Measurements from ENCODE around the gene C5orf63.

DNA sequence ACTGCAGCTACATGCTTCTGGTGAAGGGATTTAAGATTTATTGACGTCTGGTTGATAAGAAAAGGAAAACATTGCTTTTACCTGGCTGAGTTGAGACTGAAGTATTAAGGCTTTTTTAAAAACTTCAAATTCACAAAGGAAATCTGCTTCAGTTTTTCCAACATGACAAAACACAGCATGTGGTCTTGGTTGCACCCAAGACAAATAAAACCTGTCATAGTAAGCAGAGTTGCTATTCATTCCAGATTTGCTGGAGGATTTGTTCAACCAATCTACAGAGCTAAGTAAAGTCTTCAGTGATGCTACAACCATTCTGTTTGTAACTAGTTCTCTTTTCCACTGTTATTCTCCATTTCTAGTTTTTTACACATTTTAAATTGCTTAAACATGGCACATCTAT is 11.3 kb downstream of the C5orf63 start:
- TF ChIP-seq SP1 (IDR thresholded peaks at IDR 0.05) (no peak), L3MBTL2 (conservative IDR thresholded peaks at IDR 0.05) (no peak), FOXA1 (IDR thresholded peaks at IDR 0.05) (no peak), LEF1 (IDR thresholded peaks at IDR 0.05; ENCODE audit: borderline replicate concordance) (no peak), ELF4 (IDR thresholded peaks at IDR 0.05) (no peak), FOXK2 (IDR thresholded peaks at IDR 0.05) (no peak), NFRKB (IDR thresholded peaks at IDR 0.05) (no peak), ARNT (IDR thresholded peaks at IDR 0.05) (no peak), SUZ12 (IDR thresholded peaks at IDR 0.05) (no peak), ZNF384 (IDR thresholded peaks at IDR 0.05) (no peak)
- TF ChIP-seq, protein P1, sequence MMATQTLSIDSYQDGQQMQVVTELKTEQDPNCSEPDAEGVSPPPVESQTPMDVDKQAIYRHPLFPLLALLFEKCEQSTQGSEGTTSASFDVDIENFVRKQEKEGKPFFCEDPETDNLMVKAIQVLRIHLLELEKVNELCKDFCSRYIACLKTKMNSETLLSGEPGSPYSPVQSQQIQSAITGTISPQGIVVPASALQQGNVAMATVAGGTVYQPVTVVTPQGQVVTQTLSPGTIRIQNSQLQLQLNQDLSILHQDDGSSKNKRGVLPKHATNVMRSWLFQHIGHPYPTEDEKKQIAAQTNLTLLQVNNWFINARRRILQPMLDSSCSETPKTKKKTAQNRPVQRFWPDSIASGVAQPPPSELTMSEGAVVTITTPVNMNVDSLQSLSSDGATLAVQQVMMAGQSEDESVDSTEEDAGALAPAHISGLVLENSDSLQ (IDR thresholded peaks at IDR 0.05), result no peak

Data from HEK293T (cell line).